Loucy (cell line): ENCODE measurements around the gene THAP7.

Experiments used
- EZH2phosphoT487 ChIP-seq: fragments of 200-600 bp; IDR thresholded peaks from 2 replicates; pipeline ENCODE4 v1.6.1; 2018; ENCODE audit warnings: antibody characterized with exemption, mild to moderate bottlenecking, moderate library complexity, borderline replicate concordance
- TF ChIP-seq, protein P1 (sequence below): fragments of 200-600 bp; sonication (generic); conservative IDR thresholded peaks from 2 replicates; pipeline ENCODE4 v1.5.1; 2014; ENCODE audit warnings: mild to moderate bottlenecking, antibody characterized with exemption, low read length

DNA sequence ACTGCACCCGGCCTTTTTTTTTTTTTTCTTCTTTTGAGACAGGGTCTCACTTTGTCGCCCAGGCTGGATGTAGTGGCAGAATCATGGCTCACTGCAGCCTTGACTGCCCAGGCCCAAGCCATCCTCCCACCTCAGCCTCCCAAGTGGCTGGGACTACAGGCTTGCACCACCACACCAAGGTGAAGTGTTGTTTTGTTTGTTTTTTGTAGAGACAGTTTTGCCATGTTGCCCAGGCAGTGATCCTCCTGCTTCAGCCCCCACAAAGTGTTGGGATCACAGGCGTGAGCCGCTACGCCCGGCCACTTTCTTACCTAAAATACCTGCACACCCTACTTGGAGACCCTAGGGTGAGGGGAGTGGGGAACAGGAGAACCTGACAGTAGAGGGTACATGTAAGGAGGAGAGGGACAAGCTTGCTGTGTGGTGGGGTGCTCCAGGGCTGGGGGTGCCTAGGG is 39.4 kb downstream of the THAP7 start:
- TF ChIP-seq, protein P1, sequence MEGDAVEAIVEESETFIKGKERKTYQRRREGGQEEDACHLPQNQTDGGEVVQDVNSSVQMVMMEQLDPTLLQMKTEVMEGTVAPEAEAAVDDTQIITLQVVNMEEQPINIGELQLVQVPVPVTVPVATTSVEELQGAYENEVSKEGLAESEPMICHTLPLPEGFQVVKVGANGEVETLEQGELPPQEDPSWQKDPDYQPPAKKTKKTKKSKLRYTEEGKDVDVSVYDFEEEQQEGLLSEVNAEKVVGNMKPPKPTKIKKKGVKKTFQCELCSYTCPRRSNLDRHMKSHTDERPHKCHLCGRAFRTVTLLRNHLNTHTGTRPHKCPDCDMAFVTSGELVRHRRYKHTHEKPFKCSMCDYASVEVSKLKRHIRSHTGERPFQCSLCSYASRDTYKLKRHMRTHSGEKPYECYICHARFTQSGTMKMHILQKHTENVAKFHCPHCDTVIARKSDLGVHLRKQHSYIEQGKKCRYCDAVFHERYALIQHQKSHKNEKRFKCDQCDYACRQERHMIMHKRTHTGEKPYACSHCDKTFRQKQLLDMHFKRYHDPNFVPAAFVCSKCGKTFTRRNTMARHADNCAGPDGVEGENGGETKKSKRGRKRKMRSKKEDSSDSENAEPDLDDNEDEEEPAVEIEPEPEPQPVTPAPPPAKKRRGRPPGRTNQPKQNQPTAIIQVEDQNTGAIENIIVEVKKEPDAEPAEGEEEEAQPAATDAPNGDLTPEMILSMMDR, result no peak
- no peak for TF ChIP-seq EZH2phosphoT487
